BJ (cell line): ENCODE data around the gene SERPINA6. TPM values are rescaled to one million over a fixed set of nuclear protein-coding genes. Genes with fewer than 3 reads are reported as not detected.

Experiments
- CTCF ChIA-PET: fragments of 350-600 bp; formaldehyde crosslinking; extraction: SDS; loops from one replicate; lab custom pipeline; 2021; ENCODE audit warnings: antibody characterized with exemption, inconsistent platforms; lab: Yijun Ruan, JAX
- POLR2A ChIA-PET: fragments of 300-600 bp; sonication (Branson Sonifier 250); formaldehyde crosslinking; extraction: SDS; loops from one replicate; lab custom pipeline; 2021; ENCODE audit warnings: antibody characterized with exemption; lab: Charles Lee
- DNase-seq: peaks from one replicate; pipeline ENCODE4 v3.0.0-alpha.2; 2011; ENCODE audit warnings: low read depth
- H3K27me3 ChIP-seq: 2 replicates; pipeline ENCODE4 v1.6.0; 2011; ENCODE audit warnings: low read length; ENCODE audit not compliant: control insufficient read depth, insufficient read depth
- H3K36me3 ChIP-seq: 2 replicates; pipeline ENCODE4 v1.5.1; 2011; ENCODE audit warnings: low read length; ENCODE audit not compliant: control insufficient read depth, insufficient read depth
- H3K4me3 ChIP-seq: 2 replicates; pipeline ENCODE4 v1.5.1; 2011; ENCODE audit warnings: low read depth, mild to moderate bottlenecking, control low read depth, low read length
- polyA plus RNA-seq: library from polyadenylated mRNA; depleted of rRNA; stranded (reverse); fragments of >200 nt; gene quantifications from 2 replicates; pipeline ENCODE4 v1.2.3, GENCODE V29; 2011
- TF ChIP-seq, protein P1 (sequence below): IDR thresholded peaks from 2 replicates; pipeline ENCODE4 v1.5.1; 2011; ENCODE audit warnings: low read depth, mild to moderate bottlenecking, control low read depth, inconsistent platforms, low read length, moderate library complexity; ENCODE audit not compliant: insufficient read depth

SERPINA6 gene
- polyA plus RNA-seq, 1 experiment = not detected

DNA sequence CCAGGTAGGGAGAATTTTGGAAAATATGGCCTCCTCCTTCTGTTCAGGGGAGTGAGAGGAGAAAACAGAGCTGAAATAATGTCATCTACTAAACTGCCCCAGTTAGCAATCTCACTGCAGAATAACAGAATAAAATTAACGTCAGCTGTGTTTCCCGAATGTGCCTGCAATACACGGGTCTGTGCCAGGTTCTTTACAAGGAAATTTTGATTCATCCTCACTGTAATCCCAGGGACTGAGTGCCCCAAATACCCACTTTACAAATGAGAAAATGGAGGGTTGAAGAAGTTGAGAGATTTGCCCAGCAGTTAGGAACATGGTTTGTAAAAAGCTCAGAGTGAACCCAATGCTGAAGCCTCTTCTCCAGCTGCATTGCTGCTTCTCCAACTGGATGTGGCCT is 21.3 kb upstream of the SERPINA6 start:
- ChIA-PET CTCF (interaction anchor here (1.1 to 1.9 kb wide), 2 partner anchors 13 to 142 kb away, joined by 3 to 7 read pairs; no protein-coding TSS in a partner anchor), POLR2A (no interaction called here)
- Histone ChIP-seq H3K36me3 (no peaks in the 10 kb centered on the region), H3K27me3 (no peaks in the 10 kb centered on the region), H3K4me3 (no peak overlapping the region)
- TF ChIP-seq, protein P1, sequence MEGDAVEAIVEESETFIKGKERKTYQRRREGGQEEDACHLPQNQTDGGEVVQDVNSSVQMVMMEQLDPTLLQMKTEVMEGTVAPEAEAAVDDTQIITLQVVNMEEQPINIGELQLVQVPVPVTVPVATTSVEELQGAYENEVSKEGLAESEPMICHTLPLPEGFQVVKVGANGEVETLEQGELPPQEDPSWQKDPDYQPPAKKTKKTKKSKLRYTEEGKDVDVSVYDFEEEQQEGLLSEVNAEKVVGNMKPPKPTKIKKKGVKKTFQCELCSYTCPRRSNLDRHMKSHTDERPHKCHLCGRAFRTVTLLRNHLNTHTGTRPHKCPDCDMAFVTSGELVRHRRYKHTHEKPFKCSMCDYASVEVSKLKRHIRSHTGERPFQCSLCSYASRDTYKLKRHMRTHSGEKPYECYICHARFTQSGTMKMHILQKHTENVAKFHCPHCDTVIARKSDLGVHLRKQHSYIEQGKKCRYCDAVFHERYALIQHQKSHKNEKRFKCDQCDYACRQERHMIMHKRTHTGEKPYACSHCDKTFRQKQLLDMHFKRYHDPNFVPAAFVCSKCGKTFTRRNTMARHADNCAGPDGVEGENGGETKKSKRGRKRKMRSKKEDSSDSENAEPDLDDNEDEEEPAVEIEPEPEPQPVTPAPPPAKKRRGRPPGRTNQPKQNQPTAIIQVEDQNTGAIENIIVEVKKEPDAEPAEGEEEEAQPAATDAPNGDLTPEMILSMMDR = no peak
- DNase-seq = no peak

DNA sequence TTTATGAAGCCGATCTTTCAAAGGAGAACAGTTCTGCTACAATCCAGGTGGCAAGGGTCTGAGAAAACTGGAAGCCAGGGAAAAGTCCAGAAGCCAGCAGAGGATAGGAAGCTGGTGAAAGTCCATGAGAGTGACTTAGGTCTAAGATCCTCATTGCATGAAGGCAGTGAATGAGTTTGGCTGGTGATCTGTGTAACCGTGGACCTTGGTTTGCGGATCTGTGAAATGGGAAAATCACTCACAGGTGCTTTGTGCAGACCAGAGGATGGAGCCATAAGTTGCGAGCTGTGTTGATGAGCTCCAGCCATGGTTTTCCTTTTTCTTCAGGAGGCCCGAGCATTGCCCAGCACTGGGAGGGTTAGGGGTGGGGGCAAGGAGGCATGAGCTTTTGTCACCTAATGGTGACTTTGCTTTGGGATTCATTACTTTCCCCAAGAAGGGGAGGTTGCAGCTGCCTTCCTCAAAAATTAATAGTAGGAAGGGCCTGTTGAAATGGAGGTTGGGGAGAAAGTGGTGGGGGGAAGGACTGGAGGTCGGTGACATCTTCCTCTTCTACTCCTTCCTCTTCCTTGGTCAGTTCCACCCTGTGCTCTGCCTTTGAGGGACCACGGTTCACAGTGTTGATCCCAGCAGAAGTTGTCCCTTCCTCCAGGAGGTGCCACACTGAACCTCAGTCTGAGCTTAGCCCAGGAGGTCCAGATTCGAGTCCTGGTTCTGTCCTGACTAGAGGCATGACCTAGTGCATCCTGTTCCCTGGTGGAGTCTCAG is 20.3 kb upstream of the SERPINA6 start:
- CTCF ChIA-PET = interaction anchor here (1.1 to 1.9 kb wide), 3 partner anchors 14 to 346 kb away, joined by 3 to 7 read pairs (median 3); no protein-coding TSS in a partner anchor
- H3K36me3 ChIP-seq = no peaks in the 10 kb centered on the region
- H3K4me3 ChIP-seq = no peak overlapping the region
- TF ChIP-seq, protein P1 = no peak
- POLR2A ChIA-PET = no interaction called here
- H3K27me3 ChIP-seq = no peaks in the 10 kb centered on the region
- no peak for DNase-seq

DNA sequence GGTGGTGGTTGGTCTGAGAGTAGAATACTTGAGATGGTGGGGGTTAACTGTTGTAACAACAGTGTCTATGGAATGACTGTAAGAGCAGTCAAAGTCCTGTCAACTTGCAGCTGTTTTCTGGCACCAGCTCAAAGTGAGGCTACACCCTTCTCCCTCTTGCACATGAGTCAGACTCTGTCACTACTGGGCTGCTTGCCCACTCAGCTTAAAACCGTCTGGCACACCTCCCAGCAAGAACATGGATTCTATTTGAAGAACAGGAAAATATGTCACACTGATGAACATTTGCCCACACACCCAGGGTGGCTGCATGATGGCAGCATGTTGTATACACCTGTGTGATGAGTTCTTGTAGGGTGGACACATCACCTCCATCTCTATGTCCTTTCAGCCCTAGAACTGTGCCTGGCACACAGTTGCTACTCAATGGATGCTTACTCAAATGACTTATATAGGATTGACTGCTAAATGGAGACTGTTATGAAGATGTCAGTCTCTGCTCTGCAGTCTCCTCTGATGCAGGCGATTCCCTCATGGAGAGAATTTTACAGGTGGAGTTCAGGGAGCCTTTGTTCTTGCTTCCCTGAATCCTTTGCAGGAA is 19.3 kb upstream of the SERPINA6 start:
- Histone ChIP-seq H3K27me3 (no peaks in the 10 kb centered on the region), H3K4me3 (no peak overlapping the region), H3K36me3 (no peaks in the 10 kb centered on the region)
- peak; percentile 95 for DNase-seq
- POLR2A ChIA-PET = no interaction called here
- TF ChIP-seq, protein P1 = no peak
- CTCF ChIA-PET = interaction anchor here (1.2 to 1.6 kb wide), 4 partner anchors 25 to 347 kb away, joined by 3 read pairs; no protein-coding TSS in a partner anchor

DNA sequence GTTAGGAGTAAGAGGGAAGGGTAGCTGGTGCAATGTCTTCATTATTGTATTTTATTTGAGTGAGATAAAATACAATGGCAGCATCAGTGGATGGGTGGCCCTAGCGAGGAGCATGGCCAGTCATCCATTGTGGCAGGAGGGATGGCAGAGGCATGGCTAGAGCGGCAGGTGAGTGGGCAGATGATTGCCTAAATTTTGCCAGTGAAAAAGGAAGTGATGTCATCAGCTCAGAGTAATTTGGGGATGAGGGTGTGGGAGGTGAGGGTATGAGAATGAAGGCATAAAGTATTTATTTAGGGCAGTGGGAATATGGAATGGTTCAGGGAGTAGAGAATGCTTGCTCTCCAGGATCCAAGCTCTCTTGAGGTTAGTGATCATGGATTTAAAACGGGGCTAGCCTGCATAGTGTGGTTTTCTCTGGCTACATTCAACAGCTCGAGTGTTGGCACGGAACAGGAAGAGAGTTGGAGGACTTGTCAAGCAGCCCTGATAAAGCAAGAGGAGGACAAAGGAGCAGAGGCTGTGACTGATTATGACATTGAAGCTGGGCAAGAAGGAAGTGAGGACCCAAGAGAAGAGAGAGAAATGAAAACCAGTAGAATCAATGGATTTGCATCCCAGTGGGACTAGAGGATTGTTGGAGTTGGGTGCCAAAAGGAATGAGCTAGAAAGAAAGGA is 18.7 kb upstream of the SERPINA6 start:
- Histone ChIP-seq H3K27me3 (no peaks in the 10 kb centered on the region), H3K4me3 (no peak overlapping the region), H3K36me3 (no peaks in the 10 kb centered on the region)
- TF ChIP-seq, protein P1 = no peak
- ChIA-PET CTCF (interaction anchor here (1.2 to 1.3 kb wide), 3 partner anchors 25 to 144 kb away, joined by 3 read pairs; no protein-coding TSS in a partner anchor), POLR2A (no interaction called here)
- DNase-seq = no peak

DNA sequence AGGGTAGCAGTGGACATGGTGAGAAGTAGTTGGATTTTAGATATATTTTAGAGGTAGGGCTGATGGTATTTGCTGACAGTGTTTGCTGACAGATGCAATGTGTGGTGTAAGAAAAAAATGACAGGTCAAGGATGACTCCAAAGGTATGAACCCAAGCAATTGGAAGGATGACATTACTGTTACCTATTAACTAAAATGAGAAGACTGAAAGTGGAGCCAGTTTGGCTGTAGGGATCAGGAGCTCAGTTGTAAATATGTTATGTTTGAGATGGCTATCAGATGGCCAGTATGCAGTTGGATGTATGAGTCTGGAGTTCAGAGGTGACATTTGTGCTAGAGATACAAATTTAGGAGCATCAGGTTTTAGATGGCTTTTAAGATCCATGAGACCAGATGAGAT is 17.4 kb upstream of the SERPINA6 start:
- ChIA-PET POLR2A (no interaction called here), CTCF (interaction anchor here (0.8 kb wide), 1 partner anchor 9 kb away, joined by 3 read pairs; no protein-coding TSS in a partner anchor)
- TF ChIP-seq, protein P1 = no peak
- no peaks in the 10 kb centered on the region for H3K36me3 ChIP-seq
- no peak for DNase-seq
- H3K27me3 ChIP-seq = no peaks in the 10 kb centered on the region
- no peak overlapping the region for H3K4me3 ChIP-seq
